OCI-LY1 (cell line): ENCODE results near the gene GK2.

ENCODE experiments used
- H2AFZ ChIP-seq: fragments of 200-600 bp; sonication (generic), shearing (Covaris generic); 2 replicates; pipeline ENCODE4 v1.6.0; 2014; ENCODE audit warnings: antibody characterized with exemption, mild to moderate bottlenecking, low read length
- H3F3A ChIP-seq: fragments of 200-600 bp; sonication (generic), shearing (Covaris generic); 2 replicates; pipeline ENCODE4 v1.6.0; 2014; ENCODE audit warnings: mild to moderate bottlenecking, antibody characterized with exemption, low read length, moderate library complexity; ENCODE audit not compliant: insufficient read depth
- H3K27ac ChIP-seq: fragments of 200-600 bp; sonication (generic); 2 replicates; pipeline ENCODE4 v1.5.1; 2014; ENCODE audit warnings: low read length, mixed run types, mild to moderate bottlenecking, low read depth; ENCODE audit not compliant: poor library complexity, severe bottlenecking
- H3K27me3 ChIP-seq: fragments of 200-600 bp; sonication (generic); 2 replicates; pipeline ENCODE4 v1.6.0; 2014; ENCODE audit warnings: antibody characterized with exemption, mild to moderate bottlenecking, low read length, moderate library complexity; ENCODE audit not compliant: insufficient read depth
- H3K36me3 ChIP-seq: fragments of 200-600 bp; sonication (generic); 2 replicates; pipeline ENCODE4 v1.6.1; 2014; ENCODE audit warnings: mild to moderate bottlenecking, antibody characterized with exemption, low read length, moderate library complexity, mixed read lengths; ENCODE audit not compliant: insufficient read depth
- H3K4me1 ChIP-seq: fragments of 200-600 bp; sonication (generic); 2 replicates; pipeline ENCODE4 v1.5.1; 2014; ENCODE audit warnings: mild to moderate bottlenecking, low read length, moderate library complexity; ENCODE audit not compliant: insufficient read depth, severe bottlenecking
- H3K4me2 ChIP-seq: fragments of 200-600 bp; sonication (generic), shearing (Covaris generic); 2 replicates; pipeline ENCODE4 v1.6.1; 2014; ENCODE audit warnings: low read length
- H3K4me3 ChIP-seq: fragments of 200-600 bp; sonication (generic); 2 replicates; pipeline ENCODE4 v1.5.1; 2014; ENCODE audit warnings: low read length, low read depth, mild to moderate bottlenecking, mixed read lengths; ENCODE audit not compliant: poor library complexity, severe bottlenecking
- H3K79me2 ChIP-seq: fragments of 200-600 bp; shearing (Covaris generic); 2 replicates; pipeline ENCODE4 v1.6.1; 2016; ENCODE audit warnings: mixed run types, low read length, mixed read lengths; ENCODE audit not compliant: insufficient read depth
- H3K9ac ChIP-seq: fragments of 200-600 bp; sonication (generic), shearing (Covaris generic); 2 replicates; pipeline ENCODE4 v1.6.1; 2014; ENCODE audit warnings: mild to moderate bottlenecking, low read length, mixed read lengths
- H3K9me2 ChIP-seq: fragments of 200-600 bp; sonication (generic), shearing (Covaris generic); 2 replicates; pipeline ENCODE4 v1.6.1; 2014; ENCODE audit warnings: low read depth, mild to moderate bottlenecking, low read length, mixed read lengths
- H3K9me3 ChIP-seq: fragments of 200-600 bp; shearing (Covaris generic); 2 replicates; pipeline ENCODE4 v1.6.1; 2014; ENCODE audit warnings: low read length, mixed read lengths
- H4K20me1 ChIP-seq: fragments of 200-600 bp; sonication (generic), shearing (Covaris generic); 2 replicates; pipeline ENCODE4 v1.6.0; 2016; ENCODE audit warnings: mild to moderate bottlenecking, low read length; ENCODE audit not compliant: insufficient read depth
- CTCF ChIP-seq: fragments of 200-600 bp; sonication (generic), shearing (Covaris generic); IDR thresholded peaks from 2 replicates; pipeline ENCODE4 v1.5.1; 2017; ENCODE audit warnings: mild to moderate bottlenecking, antibody characterized with exemption, low read length, moderate library complexity, mixed read lengths
- EZH2 ChIP-seq: fragments of 200-600 bp; sonication (generic), shearing (Covaris generic); IDR thresholded peaks from 2 replicates; pipeline ENCODE4 v1.8.0; 2017; ENCODE audit warnings: borderline replicate concordance, mixed run types, mild to moderate bottlenecking, antibody characterized with exemption, low read length, moderate library complexity, mixed read lengths

The GK2 gene

DNA sequence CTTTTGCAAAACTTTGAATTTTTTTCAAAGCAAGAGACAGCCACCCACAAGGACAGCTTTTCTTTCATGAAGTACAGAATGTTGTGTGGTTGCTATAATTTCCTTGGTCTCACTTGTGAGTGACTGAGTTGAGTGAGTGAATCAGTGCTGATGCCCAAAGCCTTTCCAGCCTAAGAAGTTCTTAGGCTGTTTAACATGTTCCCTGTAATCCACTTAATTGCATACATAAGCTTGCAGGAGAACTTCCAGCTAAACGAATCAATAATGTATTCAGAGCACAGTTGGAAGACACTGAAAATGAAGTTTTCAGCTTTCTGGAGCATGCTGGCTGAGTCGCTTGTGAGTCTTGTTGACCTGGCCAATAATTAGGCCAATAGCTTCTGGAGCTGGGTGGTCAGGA lies 42.0 kb upstream of the GK2 start:
- Histone ChIP-seq H3K4me1 (no peaks in the 10 kb centered on the region), H3K79me2 (no peaks in the 10 kb centered on the region), H3K9me3 (no peaks in the 10 kb centered on the region), H4K20me1 (no peaks in the 10 kb centered on the region), H2AFZ (no peak overlapping the region), H3K4me3 (no peak overlapping the region), H3K4me2 (no peak overlapping the region), H3K9me2 (no peaks in the 10 kb centered on the region), H3K36me3 (no peaks in the 10 kb centered on the region), H3K27ac (no peak overlapping the region), H3F3A (no peaks in the 10 kb centered on the region), H3K9ac (no peak overlapping the region), H3K27me3 (no peaks in the 10 kb centered on the region)
- no peak for TF ChIP-seq CTCF

GRCh38 chr4:79446145-79446544 lies 38.1 kb upstream of the GK2 start:
- Histone ChIP-seq H4K20me1 (no peaks in the 10 kb centered on the region), H3K9me2 (no peaks in the 10 kb centered on the region), H3K36me3 (no peaks in the 10 kb centered on the region), H3K9ac (no peak overlapping the region), H3K27ac (no peak overlapping the region), H3K4me1 (no peaks in the 10 kb centered on the region), H3K79me2 (no peaks in the 10 kb centered on the region), H2AFZ (no peak overlapping the region), H3K9me3 (no peaks in the 10 kb centered on the region), H3K27me3 (no peaks in the 10 kb centered on the region), H3K4me2 (no peak overlapping the region), H3K4me3 (no peak overlapping the region), H3F3A (no peaks in the 10 kb centered on the region)
- TF ChIP-seq CTCF: no peak
- no peak for TF ChIP-seq EZH2

DNA sequence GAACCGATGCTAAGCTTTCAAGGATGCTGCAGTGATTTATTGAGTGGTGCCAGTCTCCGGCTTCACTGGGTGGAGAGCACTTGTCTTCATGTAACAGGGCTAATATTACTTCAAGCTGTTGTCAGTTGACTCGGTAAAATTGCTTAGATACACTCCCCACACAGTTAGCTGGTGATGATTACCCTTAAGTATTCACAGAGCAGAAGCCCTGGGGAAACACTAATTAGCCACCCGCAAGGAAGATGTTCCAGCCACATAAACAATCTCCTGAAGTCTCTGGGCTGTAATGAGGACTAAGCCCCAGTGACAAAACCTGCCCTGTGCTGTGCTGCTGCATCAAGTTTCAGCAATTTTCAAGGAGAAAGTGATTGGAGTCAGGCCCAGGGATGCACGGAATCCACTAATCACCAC lies 37.3 kb upstream of the GK2 start:
- H3K4me2 ChIP-seq: no peak overlapping the region
- H3K27me3 ChIP-seq: no peaks in the 10 kb centered on the region
- H2AFZ ChIP-seq: no peak overlapping the region
- no peaks in the 10 kb centered on the region for H3K9me3 ChIP-seq
- no peaks in the 10 kb centered on the region for H4K20me1 ChIP-seq
- TF ChIP-seq CTCF: no peak
- no peak for TF ChIP-seq EZH2
- no peak overlapping the region for H3K9ac ChIP-seq
- no peaks in the 10 kb centered on the region for H3F3A ChIP-seq
- no peak overlapping the region for H3K4me3 ChIP-seq
- H3K36me3 ChIP-seq: no peaks in the 10 kb centered on the region
- H3K27ac ChIP-seq: no peak overlapping the region
- H3K9me2 ChIP-seq: no peaks in the 10 kb centered on the region
- no peaks in the 10 kb centered on the region for H3K4me1 ChIP-seq
- H3K79me2 ChIP-seq: no peaks in the 10 kb centered on the region
